ENCODE data around the gene FUT7.

GRCh38 chr9:137034039-137034708 is 2.3 kb upstream of the FUT7 start:
- TF ChIP-seq CTCF (IDR thresholded peaks at IDR 0.05) (no peak), POLR2A (IDR thresholded peaks at IDR 0.05) (no peak), EP300 (IDR thresholded peaks at IDR 0.05) (no peak)

All from stomach (tissue), 4 donors.